ENCODE measurements around the gene RALGPS1. TPM values are rescaled to one million over a fixed set of nuclear protein-coding genes. Genes with fewer than 3 reads are reported as not detected.

RALGPS1 gene
- total and polyA plus RNA-seq, 2 of the 8 experiments (the other 6 are each of a cell fraction or from before 2014, with no cell fraction given): 20.0 to 23.5 TPM

DNA sequence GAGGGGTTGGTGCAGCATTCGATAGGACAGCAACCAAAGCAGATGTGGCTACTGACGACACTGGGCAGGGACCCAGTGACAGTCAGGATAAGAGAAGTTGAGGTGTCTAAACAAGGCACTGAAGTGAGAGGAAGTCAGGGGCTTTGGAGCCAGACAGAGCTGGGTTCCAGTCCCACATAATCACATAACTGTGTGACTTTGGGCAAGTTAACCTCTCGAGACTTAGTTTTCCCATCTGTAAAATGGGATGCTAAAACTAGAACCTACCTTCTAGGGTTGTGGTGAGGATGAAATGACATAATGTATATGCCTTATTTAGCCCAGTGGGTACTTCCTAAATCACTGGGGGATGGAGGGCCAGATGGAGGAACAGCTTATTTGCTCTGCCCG lies 204.7 kb downstream of the RALGPS1 start:
- Histone ChIP-seq H3K56ac (replicated peaks; ENCODE audit: insufficient read length, low read depth, low read length) (no peak overlapping the region), H3K27me3 (replicated peaks in 1 of 4; ENCODE audit: control insufficient read depth in 3 of 4, extremely low read depth in 1 of 4, insufficient read depth in 3 of 4, low read length in 3 of 4) (no peaks in the 10 kb centered on the region; a peak in 2 of 7 replicates), H3K23ac (ENCODE audit: insufficient read length) (no peak overlapping the region), H4K8ac (ENCODE audit: extremely low read depth, insufficient read depth, low read length) (no peak overlapping the region), H2AK5ac (ENCODE audit: low read depth, low read length) (no peak overlapping the region), H3K14ac (ENCODE audit: insufficient read length) (no peak overlapping the region), H2BK5ac (ENCODE audit: low read depth, low read length) (0 out of 2 replicates have a peak overlapping the region, but pooled peaks have one; percentile 12), H3K4ac (replicated peaks; ENCODE audit: insufficient read length, low read depth, low read length) (no peak overlapping the region), H3K9ac (replicated peaks in 1 of 4; ENCODE audit: extremely low read depth in 1 of 4, low read depth in 3 of 4, low read length in 3 of 4) (no peak overlapping the region), H3K23me2 (ENCODE audit: low read depth, low read length) (peaks cover 13% of the 10 kb centered on the region), H4K20me1 (replicated peaks in 1 of 2; ENCODE audit: control insufficient read depth in 1 of 2, insufficient read depth in 2 of 2, low read length in 2 of 2) (peaks cover 2 to 10% of the 10 kb centered on the region in 2 experiments), H3K27ac (ENCODE audit: low read depth, low read length) (no peak overlapping the region), H2BK12ac (ENCODE audit: low read depth, low read length) (no peak overlapping the region), H3K18ac (ENCODE audit: extremely low read depth, low read length) (no peak overlapping the region), H3K79me1 (ENCODE audit: low read depth, low read length) (peaks cover 2% of the 10 kb centered on the region; the same call in 1 of the 2 replicates), H2AFZ (ENCODE audit: low read length) (no peak overlapping the region), H2BK20ac (ENCODE audit: low read length) (no peak overlapping the region), H4K5ac (ENCODE audit: insufficient read length, low read depth, low read length) (no peak overlapping the region), H4K91ac (replicated peaks; ENCODE audit: insufficient read length, low read length) (no peak overlapping the region), H3K36me3 (ENCODE audit: control insufficient read depth in 2 of 4, insufficient read depth in 4 of 4, low read length in 3 of 4) (no peaks in the 10 kb centered on the region; a peak in 1 of 8 replicates), H2BK120ac (replicated peaks; ENCODE audit: low read depth, low read length) (no peak overlapping the region), H3K4me1 (replicated peaks in 1 of 4; ENCODE audit: control insufficient read depth in 3 of 4, insufficient read depth in 4 of 4, low read length in 3 of 4) (peaks cover 9 to 20% (median 13%) of the 10 kb centered on the region in 4 experiments), H3K9me3 (ENCODE audit: insufficient read depth in 2 of 2, low read depth in 1 of 2, low read length in 1 of 2) (no peaks in the 10 kb centered on the region), H3K79me2 (ENCODE audit: control insufficient read depth in 1 of 2, insufficient read depth in 2 of 2, low read length in 2 of 2) (peaks cover 0 to 4% of the 10 kb centered on the region in 2 experiments; a peak in 1 of 4 replicates), H2BK15ac (ENCODE audit: low read length) (no peak overlapping the region), H3K4me3 (ENCODE audit: extremely low read depth in 1 of 4, insufficient read depth in 2 of 4, low read depth in 3 of 4, low read length in 4 of 4) (no peak overlapping the region), H3K4me2 (ENCODE audit: insufficient read depth in 1 of 2, low read depth in 2 of 2, low read length in 2 of 2) (no peak overlapping the region)
- FAIRE-seq (no peak), DNase-seq (ENCODE audit: low read depth in 1 of 2, low spot score in 2 of 2) (no peak)
- TF ChIP-seq SP4 (IDR thresholded peaks at IDR 0.05; ENCODE audit: low read length): no peak
- no peak for TF ChIP-seq ASH2L (IDR thresholded peaks at IDR 0.05; ENCODE audit: low read length)
- TF ChIP-seq CBX5 (IDR thresholded peaks at IDR 0.05; ENCODE audit: low read depth, low read length): no peak
- no peak for TF ChIP-seq RNF2 (IDR thresholded peaks at IDR 0.05; ENCODE audit: borderline replicate concordance, low read depth, low read length, missing control alignments, poor library complexity, severe bottlenecking)
- no peak for TF ChIP-seq CBX8 (IDR thresholded peaks at IDR 0.05; ENCODE audit: borderline replicate concordance, low read depth, low read length)
- no peak for TF ChIP-seq SUZ12 (IDR thresholded peaks at IDR 0.05; ENCODE audit: low read length)
- peak; percentile 23; the same call in 1 of the 2 replicates for TF ChIP-seq KDM1A (IDR thresholded peaks at IDR 0.05; ENCODE audit: borderline replicate concordance, low read length)
- 95% methylated on average over 4 of the region's 4 CpGs; no CpG with 5 or more reads in 1 of the 2 experiments for WGBS, 2 experiments (ENCODE audit: extremely low coverage in 1 of 2, insufficient coverage in 1 of 2, insufficient read length in 1 of 2, insufficient replicate concordance in 2 of 2, low coverage in 1 of 2, low lambda C conversion rate in 2 of 2, missing lambda C conversion rate in 1 of 2)
- CTCF ChIA-PET (ENCODE audit: partially characterized antibody): interaction anchor here (1.0 to 1.6 kb wide), 4 partner anchors 13 to 80 kb away, joined by 3 to 5 read pairs (median 3); no protein-coding TSS in a partner anchor
- POLR2A ChIA-PET (ENCODE audit: partially characterized antibody): no interaction called here

Data from H1 (cell line).